GM12872 (cell line): ENCODE results near the gene ITGB3.
A peak's percentile ranks its signal among the peaks of the same experiment; 100 is the strongest.

Source experiments
- TF ChIP-seq, protein P1 (sequence below): IDR thresholded peaks from 3 replicates; pipeline ENCODE4 v1.5.1; 2011; ENCODE audit warnings: low read depth, mild to moderate bottlenecking, low read length, moderate library complexity; ENCODE audit not compliant: insufficient read depth

ITGB3 gene

GRCh38 chr17:47315451-47316266 is 62.0 kb downstream of the ITGB3 start:
- TF ChIP-seq, protein P1, sequence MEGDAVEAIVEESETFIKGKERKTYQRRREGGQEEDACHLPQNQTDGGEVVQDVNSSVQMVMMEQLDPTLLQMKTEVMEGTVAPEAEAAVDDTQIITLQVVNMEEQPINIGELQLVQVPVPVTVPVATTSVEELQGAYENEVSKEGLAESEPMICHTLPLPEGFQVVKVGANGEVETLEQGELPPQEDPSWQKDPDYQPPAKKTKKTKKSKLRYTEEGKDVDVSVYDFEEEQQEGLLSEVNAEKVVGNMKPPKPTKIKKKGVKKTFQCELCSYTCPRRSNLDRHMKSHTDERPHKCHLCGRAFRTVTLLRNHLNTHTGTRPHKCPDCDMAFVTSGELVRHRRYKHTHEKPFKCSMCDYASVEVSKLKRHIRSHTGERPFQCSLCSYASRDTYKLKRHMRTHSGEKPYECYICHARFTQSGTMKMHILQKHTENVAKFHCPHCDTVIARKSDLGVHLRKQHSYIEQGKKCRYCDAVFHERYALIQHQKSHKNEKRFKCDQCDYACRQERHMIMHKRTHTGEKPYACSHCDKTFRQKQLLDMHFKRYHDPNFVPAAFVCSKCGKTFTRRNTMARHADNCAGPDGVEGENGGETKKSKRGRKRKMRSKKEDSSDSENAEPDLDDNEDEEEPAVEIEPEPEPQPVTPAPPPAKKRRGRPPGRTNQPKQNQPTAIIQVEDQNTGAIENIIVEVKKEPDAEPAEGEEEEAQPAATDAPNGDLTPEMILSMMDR = peak; percentile 72

- TF ChIP-seq, protein P1 = no peak
These were observed 62.7 kb downstream of the ITGB3 start for GRCh38 chr17:47316311-47316710.

DNA sequence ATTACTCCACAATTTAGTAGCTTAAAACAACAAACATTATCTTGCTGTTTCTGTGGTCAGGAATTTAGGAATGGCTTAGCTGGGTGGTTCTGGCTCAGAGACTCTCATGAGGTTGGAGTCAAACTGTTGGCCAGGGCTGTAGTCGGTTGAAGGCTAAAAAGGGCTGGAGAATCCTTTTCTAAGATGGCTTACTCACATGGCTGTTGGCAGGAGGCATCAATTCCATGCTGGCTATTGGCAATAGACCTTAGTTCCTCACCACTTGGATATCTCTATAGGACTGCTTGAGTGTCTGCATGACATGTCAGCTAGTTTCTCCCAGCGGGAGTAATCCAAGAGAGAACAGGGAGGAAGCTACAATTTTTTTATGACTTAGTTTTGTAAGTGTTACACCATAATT is 63.5 kb downstream of the ITGB3 start:
- TF ChIP-seq, protein P1 = no peak

DNA sequence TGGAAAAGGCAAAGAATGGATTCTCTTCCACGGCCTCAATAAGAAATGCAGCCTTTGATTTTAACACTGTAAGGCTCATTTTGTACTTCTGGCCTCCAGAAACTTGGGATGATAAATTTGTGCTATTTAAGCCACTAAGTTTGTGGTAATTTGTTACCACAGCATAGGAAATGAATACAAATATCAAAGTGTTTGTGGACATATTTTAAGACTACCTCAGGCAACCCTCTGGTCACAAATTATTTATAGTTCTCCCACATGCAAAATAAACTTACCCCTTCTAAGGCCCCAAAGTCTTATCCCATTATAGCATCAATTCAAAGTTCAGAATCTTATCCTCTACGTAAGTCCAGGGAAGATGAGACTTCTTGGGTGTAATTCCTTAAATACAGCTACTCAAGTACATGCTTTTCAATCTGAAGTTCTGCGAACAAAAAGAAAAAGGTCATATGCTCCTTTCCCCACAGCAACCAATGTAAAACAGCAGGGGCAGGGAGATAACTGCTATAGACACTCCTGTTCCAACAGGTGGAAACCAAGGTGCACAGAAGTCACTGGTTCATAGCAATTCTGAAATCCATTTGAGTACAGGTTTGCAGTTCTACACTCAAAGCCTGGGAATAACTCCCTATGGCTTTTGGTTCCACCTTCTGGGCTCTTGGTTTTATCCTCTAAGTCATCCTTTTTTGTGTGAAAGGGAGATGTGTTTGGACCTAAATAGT is 64.7 kb downstream of the ITGB3 start:
- TF ChIP-seq, protein P1 = peak; percentile 26; the same call in 2 of the 3 replicates

GRCh38 chr17:47320879-47321502 is 67.4 kb downstream of the ITGB3 start:
- TF ChIP-seq, protein P1 = no peak

GRCh38 chr17:47323382-47324223 is 70.0 kb downstream of the ITGB3 start, which contains the start of gene EFCAB13:
TSS of gene EFCAB13 (plus strand) at chr17:47323955. CDS start at chr17:47328354, 4,399 bp downstream.
- TF ChIP-seq, protein P1 = peak; percentile 25; the same call in 2 of the 3 replicates
